IMR-90 (cell line): Measurements from ENCODE around the gene USP31. TPM values are rescaled to one million over a fixed set of nuclear protein-coding genes. Genes with fewer than 3 reads are reported as not detected.

ENCODE experiments used
- ATAC-seq: fragments of 200-7000 bp; cut with Tn5 transposase; 2 replicates; pipeline ENCODE4 v1.9.1; 2020; ENCODE audit warnings: low read depth, mild to moderate bottlenecking, moderate library complexity
- BruUV-seq: library from RNA; stranded (reverse); fragments of 400-500 nt; replicated peaks from 2 replicates; lab custom pipeline; 2021; lab: Mats Ljungman, UMichigan
- CTCF ChIA-PET: fragments of 300-600 bp; formaldehyde crosslinking; extraction: SDS; loops from one replicate; lab custom pipeline; 2021; ENCODE audit warnings: antibody characterized with exemption; lab: Yijun Ruan, JAX
- POLR2A ChIA-PET: fragments of 300-600 bp; sonication (Branson Sonifier 250); formaldehyde crosslinking; loops from one replicate; lab custom pipeline; 2022; ENCODE audit warnings: antibody characterized with exemption; ENCODE audit not compliant: unreplicated experiment; lab: Charles Lee
- DNase-seq: peaks from one replicate; pipeline ENCODE4 v3.0.0; 2013
- H2AFZ ChIP-seq: replicated peaks from 2 replicates; pipeline ENCODE3; 2013; ENCODE audit warnings: low read length, mild to moderate bottlenecking; ENCODE audit not compliant: poor library complexity
- H2AK5ac ChIP-seq: 2 replicates; pipeline ENCODE4 v1.6.1; 2013; ENCODE audit warnings: low read depth, low read length, inconsistent platforms
- H2AK9ac ChIP-seq: replicated peaks from 2 replicates; pipeline ENCODE3; 2013; ENCODE audit warnings: mild to moderate bottlenecking, low read depth, low read length, moderate library complexity; ENCODE audit not compliant: poor library complexity
- H2BK120ac ChIP-seq: 2 replicates; pipeline ENCODE4 v1.6.1; 2013; ENCODE audit warnings: low read depth, low read length, inconsistent platforms
- H2BK15ac ChIP-seq: 3 replicates; pipeline ENCODE4 v1.6.1; 2013; ENCODE audit warnings: low read depth, low read length, inconsistent platforms
- H2BK20ac ChIP-seq: 2 replicates; pipeline ENCODE4 v1.6.1; 2013; ENCODE audit warnings: low read depth, mild to moderate bottlenecking, inconsistent platforms, low read length, moderate library complexity
- H2BK5ac ChIP-seq: 2 replicates; pipeline ENCODE4 v1.6.1; 2013; ENCODE audit warnings: mild to moderate bottlenecking, low read depth, low read length, inconsistent platforms; ENCODE audit not compliant: poor library complexity, severe bottlenecking
- H3K14ac ChIP-seq: replicated peaks from 2 replicates; pipeline ENCODE4 v1.6.1; 2013; ENCODE audit warnings: low read depth, low read length, inconsistent platforms
- H3K18ac ChIP-seq: 2 replicates; pipeline ENCODE4 v1.6.1; 2013; ENCODE audit warnings: low read depth, low read length, control low read depth
- H3K23ac ChIP-seq: 2 replicates; pipeline ENCODE4 v1.6.1; 2013; ENCODE audit warnings: low read depth, low read length, inconsistent platforms
- H3K27ac ChIP-seq: 2 replicates; pipeline ENCODE4 v1.5.1; 2013; ENCODE audit warnings: mild to moderate bottlenecking, control low read depth, low read length; ENCODE audit not compliant: insufficient read depth
- H3K27me3 ChIP-seq: 2 replicates; pipeline ENCODE4 v1.6.1; 2013; ENCODE audit warnings: low read length; ENCODE audit not compliant: control insufficient read depth, insufficient read depth
- H3K36me3 ChIP-seq: 2 replicates; pipeline ENCODE4 v1.6.1; 2013; ENCODE audit warnings: low read length, mixed read lengths; ENCODE audit not compliant: control insufficient read depth, insufficient read depth
- H3K4ac ChIP-seq: 2 replicates; pipeline ENCODE4 v1.6.1; 2013; ENCODE audit warnings: low read depth, low read length, inconsistent platforms
- H3K4me1 ChIP-seq: 2 replicates; pipeline ENCODE4 v1.6.1; 2013; ENCODE audit warnings: low read length, mixed read lengths; ENCODE audit not compliant: control insufficient read depth, insufficient read depth
- H3K4me2 ChIP-seq: 2 replicates; pipeline ENCODE4 v1.6.1; 2013; ENCODE audit warnings: low read depth, mild to moderate bottlenecking, control low read depth, low read length, moderate library complexity
- H3K4me3 ChIP-seq: 2 replicates; pipeline ENCODE4 v1.5.1; 2013; ENCODE audit warnings: low read depth, mild to moderate bottlenecking, control low read depth, low read length, moderate library complexity; ENCODE audit not compliant: insufficient read depth
- H3K56ac ChIP-seq: 2 replicates; pipeline ENCODE4 v1.6.1; 2013; ENCODE audit warnings: low read length, inconsistent platforms; ENCODE audit not compliant: insufficient read depth; ENCODE audit errors: extremely low read depth
- H3K79me1 ChIP-seq, 2 experiments: 2 replicates each; pipeline ENCODE4 v1.6.1; 2013; ENCODE audit warnings: low read length in 2 of 2, inconsistent platforms in 1 of 2, low read depth in 1 of 2
- H3K9ac ChIP-seq: 2 replicates; pipeline ENCODE4 v1.6.1; 2013; ENCODE audit warnings: low read depth, low read length, control low read depth
- H3K9me1 ChIP-seq: 2 replicates; pipeline ENCODE4 v1.6.1; 2013; ENCODE audit warnings: low read length, inconsistent platforms; ENCODE audit not compliant: insufficient read depth
- H3K9me3 ChIP-seq: 2 replicates; pipeline ENCODE4 v1.6.1; 2013; ENCODE audit warnings: low read length; ENCODE audit not compliant: control insufficient read depth, insufficient read depth
- H4K20me1 ChIP-seq: 2 replicates; pipeline ENCODE4 v1.6.1; 2013; ENCODE audit warnings: low read length, inconsistent platforms; ENCODE audit not compliant: insufficient read depth
- H4K5ac ChIP-seq: 2 replicates; pipeline ENCODE4 v1.6.1; 2013; ENCODE audit warnings: mild to moderate bottlenecking, low read depth, low read length, control low read depth
- H4K8ac ChIP-seq, 2 experiments: 2 replicates each; pipeline ENCODE4 v1.6.1; 2013; ENCODE audit warnings: low read depth in 2 of 2, low read length in 2 of 2, control low read depth in 1 of 2, inconsistent platforms in 1 of 2
- H4K91ac ChIP-seq: 2 replicates; pipeline ENCODE4 v1.6.1; 2013; ENCODE audit warnings: low read depth, low read length, inconsistent platforms; ENCODE audit not compliant: insufficient read depth
- CEBPB ChIP-seq: IDR thresholded peaks from 2 replicates; pipeline ENCODE4 v1.6.1; 2012; ENCODE audit warnings: low read depth, low read length, improper control_type of control experiment
- FOS ChIP-seq: fragments of 150-350 bp; IDR thresholded peaks from 2 replicates; pipeline ENCODE4 v1.6.1; 2016; ENCODE audit warnings: low read depth, low read length
- MAFK ChIP-seq: IDR thresholded peaks from 2 replicates; pipeline ENCODE4 v1.6.1; 2012; ENCODE audit warnings: low read depth, low read length, improper control_type of control experiment
- MXI1 ChIP-seq: IDR thresholded peaks from 2 replicates; pipeline ENCODE4 v1.6.1; 2012; ENCODE audit warnings: low read depth, mild to moderate bottlenecking, low read length, moderate library complexity, borderline replicate concordance
- NFE2L2 ChIP-seq: fragments of 150-350 bp; IDR thresholded peaks from 2 replicates; pipeline ENCODE4 v1.6.1; 2016; ENCODE audit warnings: low read depth, mild to moderate bottlenecking, low read length
- POLR2A ChIP-seq: IDR thresholded peaks from 2 replicates; pipeline ENCODE4 v1.6.1; 2012; ENCODE audit warnings: mild to moderate bottlenecking, low read depth, low read length
- RAD21 ChIP-seq: IDR thresholded peaks from 2 replicates; pipeline ENCODE4 v1.6.1; 2012; ENCODE audit warnings: low read length, improper control_type of control experiment
- SMC3 ChIP-seq: fragments of 150-350 bp; IDR thresholded peaks from 2 replicates; pipeline ENCODE4 v1.6.1; 2016; ENCODE audit warnings: low read depth, mild to moderate bottlenecking, antibody characterized with exemption, low read length, moderate library complexity
- WGBS, 2 experiments: methylation state at CpG; one replicate each; pipeline versions ENCODE4 v1.1.5 to v1.1.7; 2013; ENCODE audit warnings: missing lambda C conversion rate in 2 of 2; ENCODE audit not compliant: insufficient read length in 1 of 2; ENCODE audit errors: extremely low coverage in 2 of 2; 5-methylcytosine and 5-hydroxymethylcytosine counted together
- dilution Hi-C: fragments of 300-500 bp; cut with HindIII; formaldehyde crosslinking; loops from one replicate; pipeline ENCODE4 v1.14.3; 2018; ENCODE audit warnings: low sequenced_read_pairs; ENCODE audit not compliant: unreplicated experiment
- in situ Hi-C: fragments of 300-500 bp; cut with MboI; formaldehyde crosslinking; loops from 3 replicates; pipeline ENCODE4 v1.14.3; 2019; ENCODE audit warnings: low sequenced_read_pairs, inconsistent platforms, mixed read lengths
- intact Hi-C: fragments of 100-400 bp; cut with micrococcal nuclease; formaldehyde crosslinking; loops from 2 replicates; pipeline ENCODE4 v1.10.0; 2022
- polyA plus RNA-seq, 3 experiments: library from polyadenylated mRNA; depleted of rRNA; stranded (reverse); fragments of >200 nt; gene quantifications; 2 replicates each; pipeline ENCODE4 v1.2.3, GENCODE V29; 2012; ENCODE audit warnings: low replicate concordance in 1 of 3
- total RNA-seq: library from RNA; depleted of rRNA; stranded (reverse); fragments of >200 nt; gene quantifications from 2 replicates; pipeline ENCODE4 v1.2.3, GENCODE V29; 2012
- TF ChIP-seq, protein P1 (sequence below): fragments of 150-350 bp; IDR thresholded peaks from 2 replicates; pipeline ENCODE4 v1.6.1; 2017; ENCODE audit warnings: mild to moderate bottlenecking, antibody characterized with exemption, low read length, low read depth
- TF ChIP-seq, protein P2 (sequence below): fragments of 150-350 bp; IDR thresholded peaks from 2 replicates; pipeline ENCODE4 v1.6.1; 2016; ENCODE audit warnings: low read depth, mild to moderate bottlenecking, low read length, moderate library complexity, borderline replicate concordance

Gene USP31
- total and polyA plus RNA-seq, 2 of the 4 experiments (the other 2 are of a cell fraction): 2.9 to 3.4 TPM

DNA sequence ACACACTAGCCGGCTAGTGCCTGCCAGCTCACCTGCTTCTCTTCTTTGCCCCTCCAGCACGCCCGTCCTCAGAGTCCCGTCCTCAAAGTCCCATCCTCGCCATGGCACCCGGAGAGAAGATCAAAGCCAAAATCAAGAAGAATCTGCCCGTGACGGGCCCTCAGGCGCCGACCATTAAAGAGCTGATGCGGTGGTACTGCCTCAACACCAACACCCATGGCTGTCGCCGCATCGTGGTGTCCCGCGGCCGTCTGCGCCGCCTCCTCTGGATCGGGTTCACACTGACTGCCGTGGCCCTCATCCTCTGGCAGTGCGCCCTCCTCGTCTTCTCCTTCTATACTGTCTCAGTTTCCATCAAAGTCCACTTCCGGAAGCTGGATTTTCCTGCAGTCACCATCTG lies 36.9 kb upstream of the USP31 start:
- intact Hi-C loops: no loop called here
- DNase-seq (no peak), ATAC-seq (no peak)
- Histone ChIP-seq H3K9me1 (no peaks in the 10 kb centered on the region), H2BK20ac (no peak overlapping the region), H3K14ac (no peak overlapping the region), H2AK9ac (no peak overlapping the region), H3K27ac (no peak overlapping the region), H2AFZ (no peak overlapping the region), H3K27me3 (peaks cover 37% of the 10 kb centered on the region), H4K20me1 (no peaks in the 10 kb centered on the region), H2AK5ac (no peak overlapping the region), H3K4me2 (no peak overlapping the region), H3K18ac (no peak overlapping the region), H4K8ac (no peak overlapping the region), H3K79me1 (no peaks in the 10 kb centered on the region), H3K9me3 (no peaks in the 10 kb centered on the region), H4K91ac (no peak overlapping the region), H2BK15ac (no peak overlapping the region), H3K4me3 (no peak overlapping the region), H3K4me1 (no peaks in the 10 kb centered on the region), H4K5ac (no peak overlapping the region), H3K23ac (no peak overlapping the region), H3K4ac (no peak overlapping the region), H3K36me3 (no peaks in the 10 kb centered on the region), H2BK120ac (no peak overlapping the region), H3K56ac (no peak overlapping the region), H3K9ac (no peak overlapping the region), H2BK5ac (no peak overlapping the region)
- BruUV-seq: no TSS peak
- in situ Hi-C loops: loop anchor here (10.0 kb wide), 1 partner anchor 249 kb away; no protein-coding TSS in a partner anchor
- WGBS, 2 experiments: 64% methylated on average over 13 of the region's 24 CpGs; no CpG with 5 or more reads in 1 of the 2 experiments
- TF ChIP-seq MAFK (no peak), FOS (no peak), RAD21 (no peak), SMC3 (no peak), NFE2L2 (no peak), POLR2A (no peak), MXI1 (no peak), CEBPB (no peak)
- TF ChIP-seq, protein P1, sequence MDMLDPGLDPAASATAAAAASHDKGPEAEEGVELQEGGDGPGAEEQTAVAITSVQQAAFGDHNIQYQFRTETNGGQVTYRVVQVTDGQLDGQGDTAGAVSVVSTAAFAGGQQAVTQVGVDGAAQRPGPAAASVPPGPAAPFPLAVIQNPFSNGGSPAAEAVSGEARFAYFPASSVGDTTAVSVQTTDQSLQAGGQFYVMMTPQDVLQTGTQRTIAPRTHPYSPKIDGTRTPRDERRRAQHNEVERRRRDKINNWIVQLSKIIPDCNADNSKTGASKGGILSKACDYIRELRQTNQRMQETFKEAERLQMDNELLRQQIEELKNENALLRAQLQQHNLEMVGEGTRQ: no peak
- TF ChIP-seq, protein P2, sequence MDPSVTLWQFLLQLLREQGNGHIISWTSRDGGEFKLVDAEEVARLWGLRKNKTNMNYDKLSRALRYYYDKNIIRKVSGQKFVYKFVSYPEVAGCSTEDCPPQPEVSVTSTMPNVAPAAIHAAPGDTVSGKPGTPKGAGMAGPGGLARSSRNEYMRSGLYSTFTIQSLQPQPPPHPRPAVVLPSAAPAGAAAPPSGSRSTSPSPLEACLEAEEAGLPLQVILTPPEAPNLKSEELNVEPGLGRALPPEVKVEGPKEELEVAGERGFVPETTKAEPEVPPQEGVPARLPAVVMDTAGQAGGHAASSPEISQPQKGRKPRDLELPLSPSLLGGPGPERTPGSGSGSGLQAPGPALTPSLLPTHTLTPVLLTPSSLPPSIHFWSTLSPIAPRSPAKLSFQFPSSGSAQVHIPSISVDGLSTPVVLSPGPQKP: no peak
- dilution Hi-C loops: no loop called here
- ChIA-PET POLR2A (no interaction called here), CTCF (no interaction called here)
